CD4-positive, alpha-beta T cell (primary cell): Measurements from ENCODE around the gene RBM19. TPM values are rescaled to one million over a fixed set of nuclear protein-coding genes. Genes with fewer than 3 reads are reported as not detected.

ENCODE experiments used
- ATAC-seq: fragments of 200-7000 bp; cut with Tn5 transposase; one replicate; pipeline ENCODE4 v1.10.0; 2022; ENCODE audit warnings: mild to moderate bottlenecking; ENCODE audit not compliant: poor library complexity
- CTCF ChIA-PET: fragments of 350-600 bp; sonication (Branson Sonifier 250); formaldehyde crosslinking; loops from one replicate; lab custom pipeline; 2021; ENCODE audit warnings: antibody characterized with exemption, inconsistent platforms; lab: Charles Lee
- POLR2A ChIA-PET: fragments of 350-600 bp; sonication (Branson Sonifier 250); formaldehyde crosslinking; loops from one replicate; lab custom pipeline; 2021; ENCODE audit warnings: antibody characterized with exemption, inconsistent platforms; lab: Charles Lee
- DNase-seq, 14 experiments: peaks; one replicate each; pipeline ENCODE4 v3.0.0-alpha.2; 2013 to 2020; ENCODE audit warnings: mixed read lengths in 2 of 14
- H3K27ac ChIP-seq, 2 donors: one replicate each; pipeline versions ENCODE4 v1.5.1 to v1.7.0; 2013; ENCODE audit warnings: low read length in 2 of 2, low read depth in 1 of 2, mild to moderate bottlenecking in 1 of 2
- H3K27me3 ChIP-seq, 2 experiments: 1 replicate in 1 of 2; 2 replicates in 1 of 2; pipeline versions ENCODE4 v1.6.1 to v1.7.0; 2013; ENCODE audit warnings: low read length in 2 of 2, control low read depth in 1 of 2, mild to moderate bottlenecking in 1 of 2, moderate library complexity in 1 of 2; ENCODE audit not compliant: insufficient read depth in 2 of 2, control insufficient read depth in 1 of 2
- H3K36me3 ChIP-seq: one replicate; pipeline ENCODE4 v1.6.1; 2013; ENCODE audit warnings: low read length, control low read depth; ENCODE audit not compliant: insufficient read depth
- H3K4me1 ChIP-seq: one replicate; pipeline ENCODE4 v1.6.1; 2013; ENCODE audit warnings: low read length, control low read depth; ENCODE audit not compliant: insufficient read depth
- H3K4me3 ChIP-seq: one replicate; pipeline ENCODE4 v1.5.1; 2013; ENCODE audit warnings: mild to moderate bottlenecking, low read length, moderate library complexity
- H3K9me3 ChIP-seq, 2 experiments: 1 replicate in 1 of 2; 2 replicates in 1 of 2; pipeline versions ENCODE4 v1.6.1 to v1.7.0; 2013; ENCODE audit warnings: low read length in 2 of 2, mild to moderate bottlenecking in 2 of 2, control low read depth in 1 of 2, moderate library complexity in 1 of 2; ENCODE audit not compliant: control insufficient read depth in 1 of 2, insufficient read depth in 1 of 2
- H3K27ac Mint-ChIP-seq: one replicate; pipeline ENCODE4 v1.8.0; 2020; ENCODE audit warnings: mixed read lengths
- H3K27me3 Mint-ChIP-seq: one replicate; pipeline ENCODE4 v1.8.0; 2021; ENCODE audit warnings: mixed read lengths
- H3K36me3 Mint-ChIP-seq: one replicate; pipeline ENCODE4 v1.8.0; 2021; ENCODE audit warnings: low read depth, mixed read lengths
- H3K4me1 Mint-ChIP-seq: one replicate; pipeline ENCODE4 v1.8.0; 2021; ENCODE audit warnings: low read depth, mixed read lengths
- H3K4me3 Mint-ChIP-seq: one replicate; pipeline ENCODE4 v1.8.0; 2020; ENCODE audit warnings: mild to moderate bottlenecking, mixed read lengths
- H3K9me3 Mint-ChIP-seq: one replicate; pipeline ENCODE4 v1.8.0; 2020; ENCODE audit warnings: mixed read lengths
- intact Hi-C, 2 experiments: fragments of 100-400 bp; cut with DNase I in 1 of 2; cut with micrococcal nuclease in 1 of 2; formaldehyde crosslinking; loops; one replicate each; pipeline versions ENCODE4 v1.15.1 to v1.9.0; 2023 to 2025; cut with DNase I, micrococcal nuclease
- total RNA-seq, 174 experiments: library from RNA in 2 of 174; stranded (reverse) in 2 of 174; gene quantifications; one replicate each; pipeline ENCODE4 v1.2.3 and lab custom pipeline; 2021 to 2026
- TF ChIP-seq, protein P1 (sequence below): fragments of 200-600 bp; IDR thresholded peaks from one replicate; pipeline ENCODE4 v1.8.0; 2022; ENCODE audit warnings: antibody characterized with exemption, mild to moderate bottlenecking

RBM19 gene
- total RNA-seq, 2 experiments from 2014 or later: 57.1 to 58.5 TPM

DNA sequence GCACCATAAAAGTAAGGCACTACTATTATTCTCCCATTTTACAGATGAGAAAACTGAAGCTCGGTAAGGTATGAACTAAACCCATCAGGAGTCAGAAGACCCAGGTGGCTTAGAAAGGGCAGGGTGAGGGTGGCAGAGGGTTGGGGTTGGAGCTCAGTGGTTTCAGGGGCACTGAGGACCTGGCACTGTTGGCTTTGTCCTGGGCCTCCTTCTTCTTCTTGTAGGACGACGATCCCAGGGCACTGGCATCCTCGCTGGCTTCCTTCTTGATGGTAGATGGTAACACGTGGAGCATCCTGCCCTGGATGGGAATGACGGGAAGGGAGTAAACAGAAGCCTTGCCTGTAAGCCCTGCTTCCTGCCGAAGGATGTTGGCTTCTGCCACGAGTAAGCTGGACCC, 19.9 kb downstream of the RBM19 start:
- CTCF ChIA-PET: no interaction called here
- H3K36me3 ChIP-seq: peaks cover 88% of the 10 kb centered on the region
- no peaks in the 10 kb centered on the region for H3K27me3 Mint-ChIP-seq
- no peak overlapping the region for H3K27ac Mint-ChIP-seq
- H3K36me3 Mint-ChIP-seq: peaks cover 97% of the 10 kb centered on the region
- no peaks in the 10 kb centered on the region for H3K4me1 ChIP-seq
- H3K9me3 Mint-ChIP-seq: no peaks in the 10 kb centered on the region
- TF ChIP-seq, protein P1, sequence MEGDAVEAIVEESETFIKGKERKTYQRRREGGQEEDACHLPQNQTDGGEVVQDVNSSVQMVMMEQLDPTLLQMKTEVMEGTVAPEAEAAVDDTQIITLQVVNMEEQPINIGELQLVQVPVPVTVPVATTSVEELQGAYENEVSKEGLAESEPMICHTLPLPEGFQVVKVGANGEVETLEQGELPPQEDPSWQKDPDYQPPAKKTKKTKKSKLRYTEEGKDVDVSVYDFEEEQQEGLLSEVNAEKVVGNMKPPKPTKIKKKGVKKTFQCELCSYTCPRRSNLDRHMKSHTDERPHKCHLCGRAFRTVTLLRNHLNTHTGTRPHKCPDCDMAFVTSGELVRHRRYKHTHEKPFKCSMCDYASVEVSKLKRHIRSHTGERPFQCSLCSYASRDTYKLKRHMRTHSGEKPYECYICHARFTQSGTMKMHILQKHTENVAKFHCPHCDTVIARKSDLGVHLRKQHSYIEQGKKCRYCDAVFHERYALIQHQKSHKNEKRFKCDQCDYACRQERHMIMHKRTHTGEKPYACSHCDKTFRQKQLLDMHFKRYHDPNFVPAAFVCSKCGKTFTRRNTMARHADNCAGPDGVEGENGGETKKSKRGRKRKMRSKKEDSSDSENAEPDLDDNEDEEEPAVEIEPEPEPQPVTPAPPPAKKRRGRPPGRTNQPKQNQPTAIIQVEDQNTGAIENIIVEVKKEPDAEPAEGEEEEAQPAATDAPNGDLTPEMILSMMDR: no peak
- H3K4me3 Mint-ChIP-seq: no peak overlapping the region
- no peaks in the 10 kb centered on the region for H3K4me1 Mint-ChIP-seq
- no peaks in the 10 kb centered on the region for H3K9me3 ChIP-seq
- no peak overlapping the region for H3K4me3 ChIP-seq
- POLR2A ChIA-PET: no interaction called here
- DNase-seq (no peak), ATAC-seq (no peak)
- H3K27me3 ChIP-seq: no peaks in the 10 kb centered on the region
- H3K27ac ChIP-seq: no peak overlapping the region
- intact Hi-C loops: no loop called here

- ChIA-PET POLR2A (no interaction called here), CTCF (no interaction called here)
- intact Hi-C loops: no loop called here
- H3K36me3 Mint-ChIP-seq: peaks cover 97% of the 10 kb centered on the region
- DNase-seq: no peak
- H3K9me3 ChIP-seq: no peaks in the 10 kb centered on the region
- H3K27ac Mint-ChIP-seq: no peak overlapping the region
- H3K4me3 Mint-ChIP-seq: no peak overlapping the region
- no peaks in the 10 kb centered on the region for H3K4me1 ChIP-seq
- H3K36me3 ChIP-seq: peaks cover 91% of the 10 kb centered on the region
- ATAC-seq: no peak
- no peaks in the 10 kb centered on the region for H3K27me3 Mint-ChIP-seq
- no peaks in the 10 kb centered on the region for H3K27me3 ChIP-seq
- H3K4me1 Mint-ChIP-seq: no peaks in the 10 kb centered on the region
- no peak overlapping the region for H3K4me3 ChIP-seq
- TF ChIP-seq, protein P1: no peak
- H3K9me3 Mint-ChIP-seq: no peaks in the 10 kb centered on the region
- no peak overlapping the region for H3K27ac ChIP-seq
Measured at GRCh38 chr12:113945174-113946173, 20.7 kb downstream of the RBM19 start.

DNA sequence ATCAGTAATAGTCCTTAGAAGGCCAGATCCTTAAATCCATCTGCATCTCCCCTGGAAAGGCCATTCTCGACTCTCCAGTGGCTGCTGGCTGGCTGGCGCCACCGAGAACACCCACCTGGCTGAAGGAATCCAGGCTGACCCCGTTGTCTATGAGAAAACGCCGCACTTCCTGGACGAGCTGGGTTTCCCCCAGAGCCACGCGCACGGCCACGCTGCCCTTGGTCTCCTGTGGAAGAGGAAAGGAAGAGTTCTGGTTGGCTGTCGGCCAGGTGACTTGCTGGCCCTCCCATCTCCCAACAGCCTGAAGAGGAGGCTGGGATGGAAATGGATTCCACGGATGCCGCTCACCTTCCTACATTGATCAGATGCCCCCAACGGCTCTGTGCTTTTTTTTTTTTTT, 23.9 kb downstream of the RBM19 start:
- POLR2A ChIA-PET: no interaction called here
- ATAC-seq (no peak), DNase-seq (no peak)
- CTCF ChIA-PET: no interaction called here
- intact Hi-C loops: no loop called here
- H3K36me3 Mint-ChIP-seq: peaks cover 94% of the 10 kb centered on the region
- H3K9me3 Mint-ChIP-seq: no peaks in the 10 kb centered on the region
- H3K27ac Mint-ChIP-seq: no peak overlapping the region
- Histone ChIP-seq H3K27ac (no peak overlapping the region), H3K4me3 (no peak overlapping the region), H3K9me3 (peaks cover 0 to 4% of the 10 kb centered on the region in 2 experiments), H3K27me3 (no peaks in the 10 kb centered on the region), H3K4me1 (no peaks in the 10 kb centered on the region), H3K36me3 (peaks cover 89% of the 10 kb centered on the region)
- no peak overlapping the region for H3K4me3 Mint-ChIP-seq
- TF ChIP-seq, protein P1: no peak
- H3K27me3 Mint-ChIP-seq: no peaks in the 10 kb centered on the region
- no peaks in the 10 kb centered on the region for H3K4me1 Mint-ChIP-seq
